Skeletal muscle satellite cell (primary cell): ENCODE data around the gene B9D1.

Source experiments
- H3K27me3 ChIP-seq: 2 replicates; pipeline ENCODE4 v1.7.0; 2013; ENCODE audit warnings: low read length; ENCODE audit not compliant: control insufficient read depth, insufficient read depth
- H3K36me3 ChIP-seq: 2 replicates; pipeline ENCODE4 v1.7.0; 2013; ENCODE audit warnings: mild to moderate bottlenecking, control low read depth, low read length; ENCODE audit not compliant: insufficient read depth
- H3K4me1 ChIP-seq: 2 replicates; pipeline ENCODE4 v1.7.0; 2013; ENCODE audit warnings: low read length; ENCODE audit not compliant: control insufficient read depth, insufficient read depth
- H3K4me2 ChIP-seq: 2 replicates; pipeline ENCODE4 v1.7.0; 2013; ENCODE audit warnings: mild to moderate bottlenecking, low read length
- H3K4me3 ChIP-seq: 2 replicates; pipeline ENCODE4 v1.7.0; 2013; ENCODE audit warnings: low read length
- H3K9ac ChIP-seq: 2 replicates; pipeline ENCODE4 v1.7.0; 2013; ENCODE audit warnings: mild to moderate bottlenecking, low read depth, low read length, moderate library complexity
- H3K9me3 ChIP-seq: replicated peaks from 2 replicates; pipeline ENCODE4 v1.7.0; 2013; ENCODE audit warnings: mild to moderate bottlenecking, control low read depth, low read length

Gene B9D1

DNA sequence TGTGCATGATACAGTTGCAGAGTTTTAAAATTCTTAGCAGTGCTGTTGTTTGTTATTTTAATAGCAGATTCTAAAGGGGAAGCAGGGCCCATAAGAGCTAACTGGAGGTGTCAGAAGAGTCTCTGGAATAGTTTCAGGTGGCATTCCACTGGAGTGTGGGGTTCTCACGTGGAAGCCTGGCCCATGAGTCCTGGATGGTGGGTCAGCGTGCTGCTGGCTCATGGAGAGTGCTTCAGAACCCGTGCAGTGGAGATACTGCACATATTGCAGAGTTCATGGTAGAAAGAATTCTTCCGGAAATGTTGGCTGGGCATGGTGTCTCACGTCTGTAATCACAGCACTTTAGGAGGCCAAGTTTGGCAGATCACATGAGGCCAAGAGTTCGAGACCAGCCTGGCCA lies 43.9 kb downstream of the B9D1 start:
- Histone ChIP-seq H3K4me2 (no peak overlapping the region), H3K4me1 (peaks cover 19% of the 10 kb centered on the region), H3K9ac (no peak overlapping the region), H3K27me3 (no peaks in the 10 kb centered on the region), H3K36me3 (peaks cover 27% of the 10 kb centered on the region), H3K4me3 (no peak overlapping the region), H3K9me3 (no peaks in the 10 kb centered on the region)

DNA sequence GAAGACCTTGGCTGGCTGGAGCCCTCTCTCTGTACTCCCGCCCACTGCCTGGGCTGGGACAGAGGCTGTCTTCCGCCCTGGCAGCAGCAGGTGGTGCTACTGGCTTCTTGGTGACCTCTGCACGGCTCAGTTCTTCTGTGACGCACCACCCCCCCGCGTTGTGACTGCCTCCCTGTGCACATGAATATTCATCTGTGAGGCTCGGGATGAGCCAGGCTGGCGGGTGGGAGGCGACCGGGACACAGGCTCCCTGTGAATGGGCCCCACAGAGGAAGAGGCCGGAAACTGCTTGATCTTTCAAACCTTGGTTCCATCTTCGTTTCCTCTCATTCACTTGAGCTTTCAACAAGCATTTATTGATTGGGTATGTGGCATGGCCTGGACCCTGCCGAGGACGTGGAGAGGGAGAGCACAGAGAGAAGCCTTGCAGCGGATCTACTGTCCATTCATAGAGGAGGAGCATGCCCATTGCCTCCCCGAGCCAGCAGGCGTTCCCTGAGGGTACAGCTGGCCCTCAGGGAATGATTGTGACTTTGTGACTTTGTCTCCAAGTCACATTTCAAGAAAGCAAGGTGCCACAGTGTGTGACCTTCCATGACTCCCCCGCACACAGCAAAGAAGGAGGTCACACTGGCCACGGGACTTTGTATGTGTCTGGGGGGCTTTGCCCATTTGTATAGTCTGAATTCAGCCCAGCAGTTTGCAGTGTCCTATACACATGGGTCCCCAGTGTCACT lies 45.0 kb downstream of the B9D1 start:
- Histone ChIP-seq H3K4me2 (peak overlapping the region; percentile 34), H3K9me3 (no peaks in the 10 kb centered on the region), H3K9ac (peak overlapping the region; percentile 28), H3K27me3 (no peaks in the 10 kb centered on the region), H3K4me1 (peaks cover 20% of the 10 kb centered on the region), H3K4me3 (no peak overlapping the region), H3K36me3 (peaks cover 37% of the 10 kb centered on the region)

DNA sequence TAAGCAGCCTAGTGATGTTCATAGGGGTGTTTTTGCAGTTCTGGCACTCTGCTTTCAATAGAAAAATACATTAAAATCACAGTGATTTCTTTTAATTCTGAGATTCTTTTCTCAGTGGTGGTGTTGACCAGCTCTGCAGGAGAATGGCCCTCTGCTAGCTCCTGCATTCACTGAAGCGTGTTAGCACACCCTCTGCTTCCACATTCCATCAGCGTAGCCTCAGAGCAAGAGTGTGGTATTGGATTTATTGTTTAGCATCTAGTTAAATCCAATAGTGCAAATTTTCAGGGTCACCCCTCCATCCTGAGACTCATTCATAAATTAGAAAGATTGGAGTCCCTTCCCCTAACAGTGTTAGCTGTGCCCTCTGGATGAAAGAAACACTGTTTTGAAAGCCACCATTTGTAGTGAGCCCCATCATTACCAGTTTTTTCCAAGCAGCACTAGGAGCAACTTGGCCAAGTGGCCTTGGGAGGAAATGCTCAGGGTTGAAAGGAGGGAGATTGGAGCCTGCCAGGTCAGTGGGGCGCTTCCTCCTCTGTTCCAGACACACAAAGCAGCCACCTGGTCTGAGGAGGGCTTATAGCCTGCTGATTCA lies 45.7 kb downstream of the B9D1 start:
- H3K27me3 ChIP-seq, result no peaks in the 10 kb centered on the region
- H3K9me3 ChIP-seq, result no peaks in the 10 kb centered on the region
- H3K4me3 ChIP-seq, result no peak overlapping the region
- no peak overlapping the region for H3K9ac ChIP-seq
- H3K4me2 ChIP-seq, result peak overlapping the region; percentile 34
- H3K36me3 ChIP-seq, result peaks cover 43% of the 10 kb centered on the region
- peaks cover 21% of the 10 kb centered on the region for H3K4me1 ChIP-seq

DNA sequence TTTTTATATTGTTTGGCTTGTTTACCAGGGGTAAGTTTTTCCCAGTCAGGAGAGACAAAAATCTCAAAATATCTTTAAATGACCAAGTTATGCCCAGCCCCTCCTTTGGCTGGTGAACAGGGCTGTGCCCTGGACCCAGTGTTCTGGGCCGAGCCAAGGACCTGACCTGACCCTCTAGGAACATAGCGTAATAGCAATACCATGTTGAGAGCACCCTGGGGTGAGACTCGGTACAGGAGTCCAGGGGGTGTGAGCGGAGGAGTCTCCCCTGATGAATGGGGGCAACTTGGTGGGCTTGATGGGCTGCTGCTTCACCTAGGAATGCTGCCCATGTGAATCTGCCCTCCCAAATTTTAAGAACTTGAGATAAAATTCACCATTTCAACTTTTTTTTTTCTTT lies 47.4 kb downstream of the B9D1 start:
- Histone ChIP-seq H3K4me2 (no peak overlapping the region), H3K27me3 (no peaks in the 10 kb centered on the region), H3K9me3 (no peaks in the 10 kb centered on the region), H3K4me3 (no peak overlapping the region), H3K36me3 (peaks cover 41% of the 10 kb centered on the region), H3K9ac (no peak overlapping the region), H3K4me1 (peaks cover 28% of the 10 kb centered on the region)

DNA sequence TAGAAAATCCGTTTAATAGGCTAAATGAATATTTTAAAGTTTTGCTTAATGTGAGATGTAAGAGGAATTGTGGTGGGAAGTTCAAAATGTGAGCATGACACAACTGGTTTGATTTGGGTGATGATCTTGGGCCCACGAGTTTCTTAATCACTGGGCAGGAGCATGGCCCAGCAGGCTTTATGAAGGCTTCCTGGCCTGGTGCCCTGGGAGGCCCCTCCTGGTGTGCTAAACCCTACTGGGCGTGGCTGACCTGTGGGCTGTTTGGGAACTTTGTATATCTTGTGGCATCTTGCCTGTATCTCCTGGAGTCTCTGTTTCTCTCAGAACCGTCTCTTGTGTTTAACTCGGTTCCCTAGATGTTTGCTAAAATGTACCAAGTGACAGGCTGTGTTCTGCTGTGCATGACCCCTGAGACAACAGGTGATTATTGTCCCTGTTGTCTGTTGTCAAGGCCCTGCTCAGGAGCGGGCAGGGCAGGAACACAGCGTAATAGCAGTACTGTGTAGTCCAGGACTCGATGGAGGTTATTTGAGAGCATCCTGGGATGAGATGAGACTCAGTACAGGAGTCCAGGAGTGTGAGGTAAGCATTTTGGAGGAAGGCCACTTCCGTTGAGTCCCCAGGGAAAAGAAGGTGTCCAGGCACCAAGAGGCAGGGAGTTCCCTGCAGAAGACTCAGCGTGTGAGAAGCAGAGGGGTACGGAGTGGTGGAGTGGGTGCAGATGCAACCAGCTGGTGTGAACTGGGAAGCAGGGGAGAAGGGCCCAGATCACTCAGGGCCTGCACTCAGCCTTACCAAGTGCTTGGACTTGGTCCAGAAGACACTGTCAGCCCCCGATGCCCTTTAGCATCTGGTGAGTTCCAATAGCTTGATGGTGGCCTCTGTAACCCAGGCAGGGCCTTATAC lies 48.5 kb downstream of the B9D1 start:
- H3K4me2 ChIP-seq, result no peak overlapping the region
- H3K36me3 ChIP-seq, result peaks cover 45% of the 10 kb centered on the region
- no peaks in the 10 kb centered on the region for H3K27me3 ChIP-seq
- no peak overlapping the region for H3K4me3 ChIP-seq
- H3K9ac ChIP-seq, result no peak overlapping the region
- H3K4me1 ChIP-seq, result peaks cover 28% of the 10 kb centered on the region
- H3K9me3 ChIP-seq, result no peaks in the 10 kb centered on the region

DNA sequence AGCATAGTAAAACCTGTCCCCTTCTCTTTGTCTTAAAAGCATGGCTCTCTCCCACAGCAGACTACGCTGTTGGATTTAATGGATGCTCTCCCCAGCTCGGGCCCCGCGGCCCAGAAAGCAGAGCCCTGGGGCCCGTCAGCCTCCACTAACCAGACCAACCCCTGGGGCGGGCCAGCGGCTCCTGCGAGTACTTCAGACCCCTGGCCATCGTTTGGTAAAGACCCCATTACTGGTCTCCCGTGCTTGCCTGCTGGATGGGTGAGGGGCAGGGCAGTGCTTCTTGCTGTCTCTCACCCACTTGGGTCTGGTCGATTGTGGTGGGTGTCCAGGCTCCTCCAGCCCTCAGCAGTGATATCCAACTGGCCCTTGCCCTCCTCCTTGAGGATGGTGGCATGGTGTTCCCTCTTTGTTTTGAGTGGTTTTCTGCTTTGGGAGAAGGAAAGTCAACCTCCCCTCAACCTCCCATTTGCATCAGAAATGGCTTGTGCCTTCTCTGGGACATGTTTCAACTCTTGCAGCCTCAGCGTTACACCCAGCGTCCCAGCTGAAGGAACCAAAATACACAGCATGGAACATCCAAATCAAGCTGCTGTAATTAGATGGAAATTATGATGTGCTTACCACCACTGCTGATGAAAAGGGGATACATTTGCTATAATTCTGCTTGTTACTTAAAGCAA lies 49.3 kb downstream of the B9D1 start:
- Histone ChIP-seq H3K9me3 (no peaks in the 10 kb centered on the region), H3K4me1 (peaks cover 28% of the 10 kb centered on the region), H3K27me3 (no peaks in the 10 kb centered on the region), H3K4me3 (no peak overlapping the region), H3K9ac (no peak overlapping the region), H3K4me2 (no peak overlapping the region), H3K36me3 (peaks cover 45% of the 10 kb centered on the region)

DNA sequence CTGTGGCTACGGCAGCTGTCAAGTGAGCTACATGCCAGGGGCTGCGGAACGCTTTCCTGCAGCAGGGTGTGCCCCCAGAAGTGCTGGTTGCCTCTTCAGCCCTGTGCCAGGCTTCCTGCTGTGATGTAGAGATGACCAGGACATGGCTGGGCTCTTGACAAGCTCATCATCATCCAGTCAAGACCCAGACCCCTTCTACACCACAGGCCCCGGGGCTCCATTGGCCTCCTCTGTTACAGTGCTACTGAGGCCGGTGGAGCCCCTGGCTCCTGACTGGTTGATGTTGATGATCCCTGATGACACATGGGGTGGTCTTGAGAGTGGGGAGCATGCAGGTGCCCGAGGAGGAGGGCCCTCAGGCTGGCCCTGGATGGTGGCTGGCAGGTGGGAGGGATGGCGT lies 50.1 kb downstream of the B9D1 start:
- no peaks in the 10 kb centered on the region for H3K9me3 ChIP-seq
- H3K4me1 ChIP-seq, result peaks cover 22% of the 10 kb centered on the region
- no peak overlapping the region for H3K9ac ChIP-seq
- H3K4me2 ChIP-seq, result no peak overlapping the region
- H3K36me3 ChIP-seq, result peaks cover 45% of the 10 kb centered on the region
- no peak overlapping the region for H3K4me3 ChIP-seq
- no peaks in the 10 kb centered on the region for H3K27me3 ChIP-seq

DNA sequence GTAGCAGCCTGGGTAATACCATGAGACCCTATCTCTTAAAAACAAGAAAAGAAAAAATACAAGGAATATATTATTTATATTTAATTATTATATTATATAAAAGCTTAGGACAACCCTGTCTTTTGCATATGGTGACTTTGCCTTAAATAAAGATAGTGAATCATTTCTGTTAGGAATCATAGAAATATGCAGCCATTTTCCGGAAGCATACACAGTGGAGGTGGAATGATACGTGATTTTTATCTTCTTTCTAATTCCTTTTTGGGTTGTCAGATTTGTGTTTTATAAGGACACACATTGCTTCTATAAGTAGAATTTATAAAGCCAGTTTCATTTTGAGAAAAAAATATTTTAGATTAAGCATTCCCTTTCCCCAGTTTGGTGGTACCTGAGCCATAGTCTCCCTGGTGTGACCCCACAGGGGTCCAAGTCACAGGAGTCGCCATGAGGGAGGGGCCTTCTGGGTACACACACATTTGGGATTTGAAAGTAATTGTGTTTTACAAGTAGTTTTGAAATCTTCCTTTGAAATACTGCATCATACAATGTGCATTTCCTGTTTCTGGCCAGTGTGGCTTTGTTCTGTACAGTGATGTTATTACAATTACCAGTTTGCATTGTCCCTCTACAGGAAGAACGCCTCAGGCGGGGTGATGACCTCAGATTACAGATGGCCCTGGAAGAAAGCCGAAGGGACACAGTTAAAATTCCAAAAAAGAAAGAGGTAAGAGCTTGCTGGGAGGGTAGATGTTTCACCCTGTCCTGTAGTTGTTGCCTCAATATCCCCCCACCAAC lies 50.9 kb downstream of the B9D1 start:
- H3K4me1 ChIP-seq, result peaks cover 14% of the 10 kb centered on the region
- peak overlapping the region; percentile 4 for H3K4me2 ChIP-seq
- no peaks in the 10 kb centered on the region for H3K27me3 ChIP-seq
- peaks cover 41% of the 10 kb centered on the region for H3K36me3 ChIP-seq
- H3K4me3 ChIP-seq, result no peak overlapping the region
- no peaks in the 10 kb centered on the region for H3K9me3 ChIP-seq
- H3K9ac ChIP-seq, result no peak overlapping the region

DNA sequence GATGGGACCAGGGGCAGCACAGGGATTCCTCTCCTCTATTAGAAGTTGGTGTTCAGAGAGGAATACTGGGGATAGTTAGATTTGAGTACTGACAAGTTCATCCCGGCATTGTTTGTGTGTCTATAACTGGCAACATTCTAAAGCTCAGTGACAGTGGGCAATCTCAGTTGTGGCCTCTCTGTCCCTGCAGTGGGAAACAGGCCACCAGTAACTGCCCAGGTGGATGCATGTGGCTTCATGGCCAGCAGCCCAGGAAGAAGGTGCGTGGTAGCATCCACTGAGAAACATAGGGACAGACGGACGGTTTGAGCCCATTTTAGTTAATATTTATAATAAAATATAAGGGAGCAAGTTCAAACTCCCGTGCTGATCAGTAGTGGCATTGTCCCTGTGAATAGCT lies 51.5 kb downstream of the B9D1 start:
- Histone ChIP-seq H3K36me3 (peaks cover 42% of the 10 kb centered on the region), H3K4me3 (no peak overlapping the region), H3K9me3 (no peaks in the 10 kb centered on the region), H3K4me1 (peaks cover 14% of the 10 kb centered on the region), H3K27me3 (no peaks in the 10 kb centered on the region), H3K9ac (no peak overlapping the region), H3K4me2 (no peak overlapping the region)

DNA sequence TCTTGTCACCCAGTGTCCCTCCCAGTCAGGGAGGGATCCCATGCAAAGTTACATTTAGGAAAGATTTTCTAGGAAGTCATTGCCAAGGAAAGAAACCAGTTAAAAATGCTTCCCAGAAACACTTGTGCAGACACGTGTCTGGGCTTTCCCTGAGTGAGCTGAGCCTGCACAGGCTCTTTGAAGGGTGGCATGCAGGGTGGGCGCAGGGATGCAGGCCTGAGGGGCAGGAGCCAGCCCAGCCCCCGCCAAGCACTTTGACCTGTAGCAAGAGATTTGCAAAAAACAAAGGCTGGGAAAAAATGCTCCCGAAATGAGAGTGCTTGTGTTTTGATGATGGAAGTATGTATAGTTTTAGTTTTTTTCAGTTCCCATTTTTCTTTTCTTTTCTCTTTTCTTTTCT lies 52.4 kb downstream of the B9D1 start:
- Histone ChIP-seq H3K9ac (no peak overlapping the region), H3K4me3 (no peak overlapping the region), H3K27me3 (no peaks in the 10 kb centered on the region), H3K36me3 (peaks cover 45% of the 10 kb centered on the region), H3K9me3 (no peaks in the 10 kb centered on the region), H3K4me1 (peaks cover 14% of the 10 kb centered on the region), H3K4me2 (no peak overlapping the region)
